PC-3 (cell line): Measurements from ENCODE around the gene TMEM164. TPM values are rescaled to one million over a fixed set of nuclear protein-coding genes. Genes with fewer than 3 reads are reported as not detected.
A peak's percentile ranks its signal among the peaks of the same experiment; 100 is the strongest.
"Not testable (repeated sequence)": the region's sequence is repeated elsewhere in the genome, so short reads cannot be mapped to it uniquely, and the experiment has no call there.

Experiments used
- ATAC-seq: fragments of 200-7000 bp; cut with Tn5 transposase; 2 replicates; pipeline ENCODE4 v1.9.1; 2020; ENCODE audit warnings: mild to moderate bottlenecking, moderate library complexity
- BruUV-seq: library from RNA; stranded (reverse); fragments of 400-500 nt; replicated peaks from 2 replicates; lab custom pipeline; 2021; lab: Mats Ljungman, UMichigan
- CTCF ChIA-PET: fragments of 300-600 bp; sonication (Branson Sonifier 250); formaldehyde crosslinking; loops from one replicate; lab custom pipeline; 2022; ENCODE audit warnings: antibody characterized with exemption; lab: Charles Lee
- POLR2A ChIA-PET: fragments of 300-600 bp; sonication (Branson Sonifier 250); formaldehyde crosslinking; loops from one replicate; lab custom pipeline; 2022; ENCODE audit warnings: antibody characterized with exemption; ENCODE audit not compliant: unreplicated experiment; lab: Charles Lee
- DNase-seq: peaks from one replicate; pipeline ENCODE4 v3.0.0-alpha.2; 2015
- H2AFZ ChIP-seq: fragments of 300-600 bp; sonication (generic); 2 replicates; pipeline ENCODE4 v1.6.0; 2016; ENCODE audit warnings: antibody characterized with exemption, low read length
- H3F3A ChIP-seq: fragments of 300-600 bp; sonication (generic); one replicate; pipeline ENCODE4 v1.6.0; 2017; ENCODE audit warnings: antibody characterized with exemption, low read length, control low read depth, mild to moderate bottlenecking; ENCODE audit not compliant: unreplicated experiment
- H3K27ac ChIP-seq: fragments of 300-600 bp; sonication (generic); 2 replicates; pipeline ENCODE4 v1.5.1; 2016; ENCODE audit warnings: mild to moderate bottlenecking, low read length
- H3K27me3 ChIP-seq: fragments of 300-600 bp; sonication (generic); 2 replicates; pipeline ENCODE4 v1.6.1; 2016; ENCODE audit warnings: low read length, mixed read lengths
- H3K36me3 ChIP-seq: fragments of 300-600 bp; sonication (generic); 2 replicates; pipeline ENCODE4 v1.6.1; 2016; ENCODE audit warnings: low read depth, mixed run types, low read length, mixed read lengths
- H3K4me1 ChIP-seq: fragments of 300-600 bp; sonication (generic); 2 replicates; pipeline ENCODE4 v1.5.1; 2016; ENCODE audit warnings: low read length; ENCODE audit not compliant: insufficient read depth
- H3K4me2 ChIP-seq: fragments of 300-600 bp; sonication (generic); 2 replicates; pipeline ENCODE4 v1.6.0; 2016; ENCODE audit warnings: low read length
- H3K4me3 ChIP-seq: fragments of 300-600 bp; sonication (generic); 2 replicates; pipeline ENCODE4 v1.5.1; 2016; ENCODE audit warnings: mild to moderate bottlenecking, low read length, mixed read lengths
- H3K79me2 ChIP-seq: fragments of 300-600 bp; sonication (generic); 2 replicates; pipeline ENCODE4 v1.6.1; 2017; ENCODE audit warnings: low read length, mixed read lengths
- H3K9ac ChIP-seq: fragments of 300-600 bp; sonication (generic); 2 replicates; pipeline ENCODE4 v1.6.0; 2016; ENCODE audit warnings: mild to moderate bottlenecking, low read length
- H3K9me2 ChIP-seq: fragments of 300-600 bp; sonication (generic); replicated peaks from 2 replicates; pipeline ENCODE4 v1.6.1; 2016; ENCODE audit warnings: mixed run types, low read length, mixed read lengths
- H3K9me3 ChIP-seq: fragments of 300-600 bp; sonication (generic); 2 replicates; pipeline ENCODE4 v1.6.1; 2016; ENCODE audit warnings: low read length, mixed read lengths
- H4K20me1 ChIP-seq: fragments of 300-600 bp; sonication (generic); 2 replicates; pipeline ENCODE4 v1.6.1; 2016; ENCODE audit warnings: low read length, mixed read lengths
- CTCF ChIP-seq: fragments of 300-600 bp; sonication (generic); conservative IDR thresholded peaks from 2 replicates; pipeline ENCODE4 v1.5.1; 2017; ENCODE audit warnings: antibody characterized with exemption, low read depth, mild to moderate bottlenecking, low read length
- EZH2 ChIP-seq: fragments of 300-600 bp; sonication (generic); IDR thresholded peaks from one replicate; pipeline ENCODE4 v1.6.1; 2017; ENCODE audit warnings: antibody characterized with exemption, mild to moderate bottlenecking, low read length; ENCODE audit not compliant: unreplicated experiment
- EZH2phosphoT487 ChIP-seq: fragments of 300-600 bp; sonication (generic); IDR thresholded peaks from 2 replicates; pipeline ENCODE4 v1.6.1; 2018; ENCODE audit warnings: mild to moderate bottlenecking, antibody characterized with exemption, low read length, borderline replicate concordance
- intact Hi-C: fragments of 100-400 bp; cut with micrococcal nuclease; formaldehyde crosslinking; loops from 2 replicates; pipeline ENCODE4 v1.9.0; 2023
- total RNA-seq: library from RNA; depleted of rRNA; stranded (reverse); fragments of >200 nt; gene quantifications from 2 replicates; pipeline ENCODE4 v1.2.3, GENCODE V29; 2014

TMEM164 gene
- total RNA-seq, 1 experiment from 2014 or later = 26.6 TPM

GRCh38 chrX:109964390-109964789, 38.5 kb upstream of the TMEM164 start:
- no peak overlapping the region for H3K27ac ChIP-seq
- CTCF ChIA-PET = no interaction called here

DNA sequence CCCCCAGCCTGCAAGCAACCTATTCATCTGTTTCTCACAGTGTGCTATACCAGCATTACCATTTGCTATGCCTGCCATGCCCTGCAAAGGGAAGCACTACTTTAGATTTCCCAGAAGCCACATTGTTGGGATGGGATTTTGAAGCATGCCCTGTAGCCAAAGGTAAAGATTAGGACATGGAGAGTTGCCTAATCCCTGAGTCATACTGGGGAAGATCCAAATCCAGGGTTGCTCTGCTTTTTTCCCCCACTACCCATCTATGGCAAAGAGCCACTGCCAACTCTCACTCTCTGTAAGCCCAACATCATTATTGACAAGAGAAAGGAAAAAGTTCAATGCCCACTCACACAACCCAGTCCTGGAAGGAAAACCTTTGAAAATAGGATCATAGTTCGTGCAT, 36.7 kb upstream of the TMEM164 start:
- Histone ChIP-seq H3K4me3 (no peak overlapping the region), H2AFZ (no peak overlapping the region), H3K4me2 (no peak overlapping the region), H3K27ac (no peak overlapping the region), H3K79me2 (no peaks in the 10 kb centered on the region), H3K9ac (no peak overlapping the region), H4K20me1 (no peaks in the 10 kb centered on the region), H3F3A (no peaks in the 10 kb centered on the region), H3K9me3 (no peaks in the 10 kb centered on the region), H3K27me3 (no peaks in the 10 kb centered on the region), H3K9me2 (no peaks in the 10 kb centered on the region), H3K4me1 (peaks cover 14% of the 10 kb centered on the region), H3K36me3 (no peaks in the 10 kb centered on the region)
- ATAC-seq (peak; percentile 29), DNase-seq (peak; percentile 67)
- TF ChIP-seq EZH2phosphoT487 (no peak), CTCF (no peak)
- no TSS peak for BruUV-seq
- ChIA-PET POLR2A (no interaction called here), CTCF (no interaction called here)
- intact Hi-C loops = no loop called here

More at GRCh38 chrX:109964390-109964789, 38.5 kb upstream of the TMEM164 start:
- intact Hi-C loops = no loop called here
- Histone ChIP-seq H3K9ac (no peak overlapping the region), H3F3A (no peaks in the 10 kb centered on the region), H3K9me2 (no peaks in the 10 kb centered on the region), H3K4me1 (peaks cover 14% of the 10 kb centered on the region), H3K4me2 (no peak overlapping the region), H3K4me3 (no peak overlapping the region), H3K36me3 (no peaks in the 10 kb centered on the region), H3K79me2 (no peaks in the 10 kb centered on the region), H4K20me1 (no peaks in the 10 kb centered on the region), H3K27me3 (no peaks in the 10 kb centered on the region), H3K9me3 (no peaks in the 10 kb centered on the region), H2AFZ (no peak overlapping the region)
- POLR2A ChIA-PET = no interaction called here
- no TSS peak for BruUV-seq
- ATAC-seq (no peak), DNase-seq (no peak)
- TF ChIP-seq CTCF (no peak), EZH2 (no peak), EZH2phosphoT487 (no peak)

DNA sequence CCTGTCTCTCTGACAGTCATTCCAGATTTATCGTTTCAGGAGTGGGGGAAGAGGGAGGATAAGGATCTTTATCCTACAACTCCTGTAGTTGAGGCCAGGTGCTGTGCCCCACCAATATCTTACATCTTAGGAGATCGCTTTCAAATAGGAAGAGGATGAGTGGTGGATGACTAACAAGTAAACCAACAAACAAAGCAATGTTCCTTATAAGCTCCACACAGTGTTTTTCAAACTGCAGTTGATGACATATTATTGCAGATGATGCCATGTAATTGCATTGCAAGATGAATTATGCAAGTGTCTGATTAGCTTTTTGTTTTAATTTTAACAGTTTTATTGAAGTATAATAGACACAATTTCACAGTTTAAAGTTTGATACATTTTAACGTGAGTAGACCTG, 35.8 kb upstream of the TMEM164 start:
- Histone ChIP-seq H3K36me3 (no peaks in the 10 kb centered on the region), H3K4me1 (peaks cover 14% of the 10 kb centered on the region), H3K4me2 (peak overlapping the region; percentile 56), H3K27me3 (no peaks in the 10 kb centered on the region), H3K27ac (no peak overlapping the region), H4K20me1 (no peaks in the 10 kb centered on the region), H3K9me3 (no peaks in the 10 kb centered on the region), H3K9me2 (no peaks in the 10 kb centered on the region), H3F3A (no peaks in the 10 kb centered on the region), H3K4me3 (no peak overlapping the region), H2AFZ (no peak overlapping the region), H3K79me2 (no peaks in the 10 kb centered on the region), H3K9ac (no peak overlapping the region)
- BruUV-seq = no TSS peak
- ChIA-PET POLR2A (no interaction called here), CTCF (interaction anchor here (1.1 kb wide), 1 partner anchor 79 kb away, joined by 3 read pairs; no protein-coding TSS in a partner anchor)
- TF ChIP-seq EZH2phosphoT487 = no peak
- TF ChIP-seq EZH2 = no peak
- TF ChIP-seq CTCF = no peak
- DNase-seq (peak; percentile 62), ATAC-seq (peak; percentile 93)
- intact Hi-C loops = no loop called here

GRCh38 chrX:109970841-109971240, 32.1 kb upstream of the TMEM164 start:
- H3F3A ChIP-seq, DNase-seq, CTCF ChIA-PET, POLR2A ChIA-PET, H4K20me1 ChIP-seq, H3K9ac ChIP-seq, H3K27ac ChIP-seq, H3K4me3 ChIP-seq, H3K79me2 ChIP-seq, BruUV-seq, H3K27me3 ChIP-seq, intact Hi-C loops, H3K9me2 ChIP-seq, ATAC-seq, H3K36me3 ChIP-seq, H3K9me3 ChIP-seq, H2AFZ ChIP-seq, H3K4me2 ChIP-seq: not testable (repeated sequence)
- peaks cover 13% of the 10 kb centered on the region for H3K4me1 ChIP-seq
